Smooth muscle cell (in vitro differentiated cells): ENCODE results near the gene UBTD1. TPM values are rescaled to one million over a fixed set of nuclear protein-coding genes. Genes with fewer than 3 reads are reported as not detected.
A peak's percentile ranks its signal among the peaks of the same experiment; 100 is the strongest.
"Not testable (repeated sequence)": the region's sequence is repeated elsewhere in the genome, so short reads cannot be mapped to it uniquely, and the experiment has no call there.

ENCODE experiments used
- DNase-seq: peaks from one replicate; lab custom pipeline; 2025; ENCODE audit not compliant: unreplicated experiment; lab: John Stamatoyannopoulos, UW
- H2AFZ ChIP-seq: fragments of 200-600 bp; sonication (generic); 2 replicates; pipeline ENCODE4 v1.6.0; 2016; ENCODE audit warnings: antibody characterized with exemption, low read depth, mild to moderate bottlenecking
- H3F3A ChIP-seq: fragments of 200-600 bp; sonication (generic); 2 replicates; pipeline ENCODE4 v1.6.0; 2017; ENCODE audit warnings: antibody characterized with exemption, low read depth
- H3K27ac ChIP-seq: fragments of 200-600 bp; sonication (generic); 2 replicates; pipeline ENCODE4 v1.5.1; 2016; ENCODE audit warnings: low read depth, mild to moderate bottlenecking
- H3K27me3 ChIP-seq: fragments of 200-600 bp; sonication (generic); 2 replicates; pipeline ENCODE4 v1.6.1; 2016; ENCODE audit warnings: low read depth, mild to moderate bottlenecking
- H3K36me3 ChIP-seq: fragments of 200-600 bp; sonication (generic); 2 replicates; pipeline ENCODE4 v1.5.1; 2016; ENCODE audit warnings: low read depth
- H3K4me1 ChIP-seq: fragments of 200-600 bp; sonication (generic); 2 replicates; pipeline ENCODE4 v1.5.1; 2016; ENCODE audit warnings: low read depth
- H3K4me2 ChIP-seq: fragments of 200-600 bp; sonication (generic); 2 replicates; pipeline ENCODE4 v1.6.0; 2016; ENCODE audit warnings: mild to moderate bottlenecking
- H3K4me3 ChIP-seq: fragments of 200-600 bp; sonication (generic); 2 replicates; pipeline ENCODE4 v1.5.1; 2016; ENCODE audit warnings: mild to moderate bottlenecking
- H3K79me2 ChIP-seq: fragments of 200-600 bp; sonication (generic); 2 replicates; pipeline ENCODE4 v1.6.0; 2016; ENCODE audit warnings: low read depth, mild to moderate bottlenecking
- H3K9ac ChIP-seq: fragments of 200-600 bp; sonication (generic); 2 replicates; pipeline ENCODE4 v1.6.0; 2016; ENCODE audit warnings: low read depth
- H3K9me3 ChIP-seq: fragments of 200-600 bp; sonication (generic); replicated peaks from 2 replicates; pipeline ENCODE4 v1.5.1; 2016; ENCODE audit warnings: low read depth
- H4K20me1 ChIP-seq: fragments of 200-600 bp; sonication (generic); 2 replicates; pipeline ENCODE4 v1.6.0; 2016; ENCODE audit warnings: low read depth
- WGBS: methylation state at CpG from one replicate; pipeline ENCODE4 v1.1.7; 2016; ENCODE audit warnings: low lambda C conversion rate; 5-methylcytosine and 5-hydroxymethylcytosine counted together
- polyA plus RNA-seq: library from polyadenylated mRNA; unstranded; fragments of >200 nt; fragmentation: Nextera tagmentation; extraction: Ambion mirVana; gene quantifications from 2 replicates; pipeline ENCODE4 v1.2.1, GENCODE V29; 2016
- total RNA-seq: library from RNA; depleted of rRNA; stranded (reverse); fragments of >200 nt; gene quantifications from 2 replicates; pipeline ENCODE4 v1.2.3, GENCODE V29; 2014
- TF ChIP-seq, protein P1 (sequence below): fragments of 200-600 bp; sonication (generic); IDR thresholded peaks from 2 replicates; pipeline ENCODE4 v1.5.1; 2017; ENCODE audit warnings: borderline replicate concordance, mild to moderate bottlenecking, antibody characterized with exemption; ENCODE audit not compliant: insufficient read depth, poor library complexity, severe bottlenecking

The UBTD1 gene
- total and polyA plus RNA-seq, 2 experiments from 2014 or later: 26.5 to 59.9 TPM

GRCh38 chr10:97561386-97562077 lies 62.8 kb downstream of the UBTD1 start:
- not testable (repeated sequence) for H3K4me3 ChIP-seq, H3K9ac ChIP-seq, H3K27me3 ChIP-seq, H3K9me3 ChIP-seq, H3F3A ChIP-seq, H3K4me1 ChIP-seq, DNase-seq, H2AFZ ChIP-seq, H3K36me3 ChIP-seq
- Histone ChIP-seq H3K4me2 (peak overlapping the region; percentile 48), H4K20me1 (peaks cover 18% of the 10 kb centered on the region), H3K79me2 (peaks cover 33% of the 10 kb centered on the region), H3K27ac (peak overlapping the region; percentile 38)
- 96% methylated on average over 12 of the region's 12 CpGs for WGBS

DNA sequence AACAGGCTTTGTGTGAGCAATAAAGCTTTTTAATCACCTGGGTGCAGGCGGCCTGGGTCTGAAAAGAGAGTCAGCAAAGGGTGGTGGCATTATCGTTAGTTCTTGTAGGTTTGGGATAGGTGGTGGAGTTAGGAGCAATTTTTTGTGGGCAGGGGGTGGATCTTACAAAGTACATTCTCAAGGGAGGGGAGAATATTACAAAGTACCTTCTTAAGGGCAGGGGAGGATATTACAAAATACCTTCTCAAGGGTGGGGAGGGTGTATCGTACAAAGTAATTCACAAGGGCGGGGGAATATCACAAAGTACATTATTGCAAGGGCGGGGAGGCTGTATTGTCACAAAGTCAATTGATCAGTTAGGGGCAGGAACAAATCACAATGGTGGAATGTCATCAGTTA lies 63.6 kb downstream of the UBTD1 start:
- H3K4me2 ChIP-seq, H3K36me3 ChIP-seq, H3K9me3 ChIP-seq, H3K4me1 ChIP-seq, H3K9ac ChIP-seq, H3K27ac ChIP-seq, H3K27me3 ChIP-seq, H3F3A ChIP-seq, DNase-seq, H3K4me3 ChIP-seq, H2AFZ ChIP-seq: not testable (repeated sequence)
- WGBS: over 99% methylated on average over 5 of the region's 5 CpGs
- H3K79me2 ChIP-seq: peaks cover 38% of the 10 kb centered on the region
- H4K20me1 ChIP-seq: peaks cover 23% of the 10 kb centered on the region

DNA sequence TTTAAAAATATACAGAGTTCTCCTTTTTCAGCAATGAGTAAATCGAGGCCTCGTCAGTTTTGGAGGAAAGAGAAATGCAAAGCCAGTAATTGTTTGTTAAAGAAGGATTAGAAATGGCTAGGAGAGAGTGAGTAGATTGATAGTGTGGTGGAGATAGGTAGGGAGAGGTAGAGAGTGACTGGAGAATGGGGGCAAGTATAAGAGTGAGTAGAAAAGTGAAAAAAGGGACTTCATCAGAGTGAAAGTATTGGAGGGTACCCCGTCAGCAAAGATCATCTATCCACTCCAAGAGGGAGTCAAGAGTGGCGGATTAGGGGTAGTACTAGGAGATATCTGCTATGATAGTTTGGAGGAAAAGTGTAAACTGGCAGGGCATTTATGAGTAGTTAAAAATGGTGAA lies 64.6 kb downstream of the UBTD1 start:
- Histone ChIP-seq H3K4me1 (no peaks in the 10 kb centered on the region), H3K4me2 (no peak overlapping the region), H4K20me1 (peaks cover 23% of the 10 kb centered on the region), H3K4me3 (no peak overlapping the region), H3F3A (no peaks in the 10 kb centered on the region), H3K27ac (no peak overlapping the region), H3K9ac (no peak overlapping the region), H2AFZ (no peak overlapping the region), H3K79me2 (peaks cover 38% of the 10 kb centered on the region), H3K27me3 (no peaks in the 10 kb centered on the region), H3K9me3 (no peaks in the 10 kb centered on the region), H3K36me3 (no peaks in the 10 kb centered on the region)
- WGBS: 98% methylated on average over 4 of the region's 4 CpGs
- DNase-seq: no peak
- TF ChIP-seq, protein P1, sequence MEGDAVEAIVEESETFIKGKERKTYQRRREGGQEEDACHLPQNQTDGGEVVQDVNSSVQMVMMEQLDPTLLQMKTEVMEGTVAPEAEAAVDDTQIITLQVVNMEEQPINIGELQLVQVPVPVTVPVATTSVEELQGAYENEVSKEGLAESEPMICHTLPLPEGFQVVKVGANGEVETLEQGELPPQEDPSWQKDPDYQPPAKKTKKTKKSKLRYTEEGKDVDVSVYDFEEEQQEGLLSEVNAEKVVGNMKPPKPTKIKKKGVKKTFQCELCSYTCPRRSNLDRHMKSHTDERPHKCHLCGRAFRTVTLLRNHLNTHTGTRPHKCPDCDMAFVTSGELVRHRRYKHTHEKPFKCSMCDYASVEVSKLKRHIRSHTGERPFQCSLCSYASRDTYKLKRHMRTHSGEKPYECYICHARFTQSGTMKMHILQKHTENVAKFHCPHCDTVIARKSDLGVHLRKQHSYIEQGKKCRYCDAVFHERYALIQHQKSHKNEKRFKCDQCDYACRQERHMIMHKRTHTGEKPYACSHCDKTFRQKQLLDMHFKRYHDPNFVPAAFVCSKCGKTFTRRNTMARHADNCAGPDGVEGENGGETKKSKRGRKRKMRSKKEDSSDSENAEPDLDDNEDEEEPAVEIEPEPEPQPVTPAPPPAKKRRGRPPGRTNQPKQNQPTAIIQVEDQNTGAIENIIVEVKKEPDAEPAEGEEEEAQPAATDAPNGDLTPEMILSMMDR: no peak

DNA sequence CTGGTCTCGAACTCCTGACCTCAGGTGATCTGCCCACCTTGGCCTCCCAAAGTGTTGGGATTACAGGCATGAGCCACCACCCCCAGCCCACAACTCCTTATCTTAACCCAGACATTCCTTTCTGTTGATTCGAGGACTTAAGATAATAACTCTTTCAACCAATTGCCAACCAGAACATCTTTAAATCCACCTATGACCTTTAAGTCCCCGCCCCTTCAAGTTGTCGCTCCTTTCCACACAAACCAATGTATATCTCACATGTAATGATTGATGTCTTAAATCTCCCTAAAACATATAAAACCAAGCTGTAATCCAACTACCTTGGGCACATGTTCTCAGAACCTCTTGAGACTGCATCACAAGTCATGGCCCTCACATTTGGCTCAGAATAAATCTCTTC lies 66.1 kb downstream of the UBTD1 start:
- TF ChIP-seq, protein P1: no peak
- Histone ChIP-seq H3K9ac (no peak overlapping the region), H3K9me3 (no peaks in the 10 kb centered on the region), H3K27me3 (no peaks in the 10 kb centered on the region), H3K4me1 (no peaks in the 10 kb centered on the region), H3K27ac (no peak overlapping the region), H3K4me3 (no peak overlapping the region), H4K20me1 (peaks cover 23% of the 10 kb centered on the region), H3K4me2 (no peak overlapping the region), H3K79me2 (peaks cover 31% of the 10 kb centered on the region), H3F3A (no peaks in the 10 kb centered on the region), H3K36me3 (no peaks in the 10 kb centered on the region), H2AFZ (no peak overlapping the region)
- DNase-seq: no peak
- WGBS: 88% methylated on average over 4 of the region's 4 CpGs
